Daoy (cell line): ENCODE data around the gene IER2. TPM values are rescaled to one million over a fixed set of nuclear protein-coding genes. Genes with fewer than 3 reads are reported as not detected.
"Not testable (repeated sequence)": the region's sequence is repeated elsewhere in the genome, so short reads cannot be mapped to it uniquely, and the experiment has no call there.

Source experiments
- DNase-seq: peaks from one replicate; pipeline ENCODE4 v3.0.0-alpha.2; 2015; ENCODE audit warnings: low read depth
- total RNA-seq: library from RNA; depleted of rRNA; stranded (reverse); fragments of >200 nt; shearing (Covaris generic); gene quantifications from 2 replicates; pipeline ENCODE4 v1.2.3, GENCODE V29; 2014

Gene IER2
- total RNA-seq, 1 experiment from 2014 or later, result 27.3 TPM

- DNase-seq, result peak; percentile 88
These were observed 13.6 kb downstream of the IER2 start for GRCh38 chr19:13163609-13164342.

GRCh38 chr19:13164343-13165161 is 14.3 kb downstream of the IER2 start:
- peak; percentile 88 for DNase-seq

DNA sequence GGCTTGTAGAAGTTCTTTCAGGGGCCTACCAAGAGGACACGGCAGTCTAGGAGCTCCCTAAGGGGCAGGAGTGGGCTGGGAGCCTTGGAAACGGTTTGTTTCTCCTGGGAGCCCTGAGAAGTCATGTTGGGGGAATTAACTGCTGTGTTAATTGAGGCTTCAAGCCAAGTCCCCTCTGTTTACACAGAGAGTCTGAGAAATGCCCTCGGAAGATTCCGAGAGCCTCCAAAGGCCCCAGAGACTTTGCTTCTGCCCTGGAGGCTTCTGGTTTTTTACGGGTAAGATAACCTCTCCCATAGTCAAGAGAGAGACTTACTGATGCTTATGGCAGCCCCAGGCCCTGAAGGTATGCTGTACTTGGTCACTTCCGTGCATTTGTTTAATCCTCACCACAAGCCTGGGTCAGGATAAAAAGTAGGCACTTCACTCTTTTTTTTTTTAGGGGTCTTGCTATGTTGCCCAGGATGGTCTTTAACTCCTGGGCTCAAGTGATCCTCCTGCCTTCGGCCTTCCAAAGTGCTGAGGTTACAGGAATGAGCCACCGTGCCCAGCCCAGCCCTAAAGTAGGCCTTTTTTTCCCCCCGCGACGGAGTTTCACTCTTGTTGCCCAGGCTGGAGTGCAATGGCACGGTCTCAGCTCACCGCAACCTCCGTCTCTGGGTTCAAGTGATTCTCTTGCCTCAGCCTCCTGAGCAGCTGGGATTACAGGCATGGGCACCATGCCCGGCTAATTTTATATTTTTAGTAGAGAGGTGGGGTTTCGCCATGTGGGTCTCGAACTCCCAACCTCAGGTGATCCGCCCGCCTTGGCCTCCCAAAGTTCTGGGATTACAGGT is 15.2 kb downstream of the IER2 start:
- DNase-seq, result peak; percentile 56

DNA sequence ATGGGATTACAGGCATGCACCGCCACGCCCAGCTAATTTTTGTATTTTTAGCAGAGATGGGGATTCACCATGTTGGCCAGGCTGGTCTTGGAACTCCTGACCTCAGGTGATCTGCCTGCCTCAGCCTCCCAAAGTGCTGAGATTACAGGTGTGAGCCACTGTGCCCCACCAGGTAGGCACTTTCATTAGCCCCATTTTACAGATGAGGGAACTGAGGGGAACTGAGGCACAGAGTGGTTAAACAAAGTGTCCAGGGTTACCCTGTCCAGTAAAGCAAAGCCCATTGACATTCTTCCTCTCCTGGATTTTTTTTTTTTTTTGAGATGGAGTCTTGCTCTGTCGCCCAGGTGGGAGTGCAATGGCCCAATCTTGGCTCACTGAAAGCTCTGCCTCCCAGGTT is 15.9 kb downstream of the IER2 start:
- not testable (repeated sequence) for DNase-seq

DNA sequence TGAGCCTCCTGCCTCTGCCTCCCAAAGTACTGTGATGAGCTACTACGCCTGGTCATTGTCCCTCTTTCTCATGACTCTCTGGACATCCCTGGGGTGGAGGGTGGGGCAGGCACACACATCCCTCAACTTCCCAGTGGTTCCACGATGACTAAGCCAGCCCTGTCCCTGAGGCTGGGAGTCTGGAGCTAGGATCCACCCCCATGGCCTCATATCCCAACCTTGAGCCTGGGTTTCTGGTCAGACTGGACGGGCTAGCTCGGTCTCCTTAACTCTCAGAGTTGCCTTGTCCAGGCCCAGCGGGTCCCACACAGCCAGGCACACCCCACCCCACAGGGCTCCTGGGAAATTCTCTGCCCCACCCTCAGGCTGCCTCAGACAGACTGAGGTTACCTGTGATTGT is 19.6 kb downstream of the IER2 start:
- peak; percentile 83 for DNase-seq

- no peak for DNase-seq
These were observed 20.9 kb downstream of the IER2 start for GRCh38 chr19:13171146-13171545.

- peak; percentile 96 for DNase-seq
These were observed 22.3 kb downstream of the IER2 start for GRCh38 chr19:13172346-13173138.

GRCh38 chr19:13173139-13173737 is 23.0 kb downstream of the IER2 start:
- no peak for DNase-seq

DNA sequence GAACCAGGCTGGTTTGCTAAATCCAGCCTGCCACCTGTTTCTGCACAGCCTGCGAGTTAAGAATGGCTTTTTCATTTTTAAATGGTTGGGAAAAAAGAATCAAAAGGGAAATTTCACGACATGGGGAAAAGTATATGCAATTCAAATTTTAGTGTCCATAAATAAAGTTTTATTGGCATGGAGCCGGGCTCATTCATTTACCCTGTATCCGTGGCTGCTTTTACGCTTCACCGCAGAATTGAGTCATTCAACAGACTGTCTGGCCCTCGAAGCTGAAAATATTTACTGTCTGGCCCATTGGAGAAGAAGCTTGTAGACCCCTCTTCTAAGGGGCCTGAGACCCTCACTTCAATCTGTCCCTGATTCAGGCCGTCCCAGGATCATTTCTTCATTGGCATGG is 26.1 kb downstream of the IER2 start:
- DNase-seq, result peak; percentile 57

GRCh38 chr19:13177584-13177983 is 27.4 kb downstream of the IER2 start:
- not testable (repeated sequence) for DNase-seq

- DNase-seq, result not testable (repeated sequence)
These were observed 28.1 kb downstream of the IER2 start for GRCh38 chr19:13178291-13178690.

DNA sequence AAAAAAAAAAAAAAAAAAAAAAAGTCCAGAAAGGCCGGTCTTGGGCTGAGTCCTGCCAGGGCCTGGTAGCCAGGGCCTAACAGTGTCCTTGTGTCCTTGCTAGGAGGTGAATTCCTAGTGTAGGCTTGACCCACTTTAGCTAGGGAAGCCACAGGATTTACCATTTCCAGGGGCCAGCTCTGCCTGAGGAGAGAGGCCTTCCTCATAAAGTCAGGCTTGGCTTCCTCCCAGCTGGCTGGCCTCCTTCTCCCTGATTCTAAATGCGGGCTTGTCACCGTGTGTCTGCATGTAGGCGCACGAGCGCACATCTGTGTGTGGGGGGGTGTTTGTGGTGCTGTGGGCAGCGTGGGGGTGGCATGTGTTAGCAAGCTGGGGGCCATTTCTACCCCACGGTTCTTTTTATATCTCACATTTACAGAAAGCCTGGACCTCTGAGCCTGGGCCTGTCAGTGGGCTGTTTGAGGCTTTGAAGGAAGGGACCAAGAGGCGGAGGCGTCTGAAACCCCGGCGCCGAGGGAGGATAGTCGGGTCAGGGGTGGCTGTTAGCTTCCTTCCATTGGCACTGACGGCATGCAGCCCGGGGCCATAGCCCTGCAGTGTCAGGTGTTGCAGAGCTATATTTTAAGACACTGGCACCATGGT is 31.7 kb downstream of the IER2 start:
- peak; percentile 71 for DNase-seq

GRCh38 chr19:13184926-13185325 is 34.7 kb downstream of the IER2 start:
- DNase-seq, result not testable (repeated sequence)

DNA sequence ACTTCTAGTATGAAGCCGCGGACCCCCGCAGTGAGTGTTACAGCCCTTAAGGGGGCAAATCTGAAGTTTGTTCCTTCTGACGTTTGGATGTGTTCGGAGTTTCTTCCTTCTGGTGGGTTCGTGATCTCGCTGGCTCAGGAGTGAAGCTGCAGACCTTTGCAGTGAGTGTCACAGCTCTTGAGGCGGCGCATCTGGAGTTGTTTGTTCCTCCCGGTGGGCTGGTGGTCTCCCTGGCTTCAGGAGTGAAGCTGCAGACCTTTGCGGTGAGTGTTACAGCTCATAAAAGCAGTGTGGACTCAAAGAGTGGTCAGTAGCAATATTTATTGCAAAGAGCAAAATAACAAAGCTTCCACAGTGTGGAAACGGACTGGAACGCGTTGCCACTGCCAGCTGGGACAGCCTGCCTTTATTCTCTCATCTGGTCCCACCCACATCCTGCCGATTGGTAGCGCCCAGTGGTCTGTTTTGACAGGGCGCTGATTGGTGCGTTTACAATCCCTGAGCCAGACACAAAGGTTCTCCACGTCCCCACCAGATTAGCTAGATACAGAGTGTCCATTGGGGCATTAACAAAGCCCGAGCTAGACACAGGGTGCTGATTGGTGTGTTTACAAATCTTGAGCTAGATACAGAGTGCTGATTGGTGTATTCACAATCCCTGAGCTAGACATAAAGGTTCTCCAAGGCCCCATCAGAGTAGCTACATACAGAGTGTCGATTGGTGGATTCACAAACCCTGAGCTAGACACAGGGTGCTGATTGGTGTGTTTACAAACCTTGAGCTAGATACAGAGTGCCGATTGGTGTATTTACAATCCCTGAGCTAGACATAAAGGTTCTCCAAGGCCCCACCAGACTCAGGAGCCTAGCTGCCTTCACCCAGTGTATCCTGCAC is 35.8 kb downstream of the IER2 start:
- DNase-seq, result not testable (repeated sequence)

- DNase-seq, result not testable (repeated sequence)
These were observed 36.5 kb downstream of the IER2 start for GRCh38 chr19:13186688-13187087.

DNA sequence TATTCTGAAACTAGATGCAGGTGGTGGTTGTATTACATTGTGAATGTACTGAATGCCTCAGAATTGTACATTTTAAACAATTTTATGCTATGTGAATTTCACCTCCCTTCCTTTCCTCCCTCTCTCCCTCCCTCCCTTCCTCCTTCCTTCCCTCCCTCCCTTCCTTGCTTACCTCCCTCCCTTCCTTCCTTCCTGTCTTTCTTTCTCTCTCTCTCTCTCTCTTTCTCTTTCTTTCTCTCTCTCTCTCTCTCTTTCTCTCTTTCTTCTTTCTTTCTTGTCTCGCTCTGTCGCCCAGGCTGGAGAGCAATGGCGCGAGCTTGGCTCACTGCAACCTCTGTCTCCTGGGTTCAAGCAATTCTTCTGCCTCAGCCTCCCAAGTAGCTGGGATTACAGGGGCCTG is 37.2 kb downstream of the IER2 start:
- DNase-seq, result no peak

GRCh38 chr19:13189600-13189999 is 39.4 kb downstream of the IER2 start:
- no peak for DNase-seq

DNA sequence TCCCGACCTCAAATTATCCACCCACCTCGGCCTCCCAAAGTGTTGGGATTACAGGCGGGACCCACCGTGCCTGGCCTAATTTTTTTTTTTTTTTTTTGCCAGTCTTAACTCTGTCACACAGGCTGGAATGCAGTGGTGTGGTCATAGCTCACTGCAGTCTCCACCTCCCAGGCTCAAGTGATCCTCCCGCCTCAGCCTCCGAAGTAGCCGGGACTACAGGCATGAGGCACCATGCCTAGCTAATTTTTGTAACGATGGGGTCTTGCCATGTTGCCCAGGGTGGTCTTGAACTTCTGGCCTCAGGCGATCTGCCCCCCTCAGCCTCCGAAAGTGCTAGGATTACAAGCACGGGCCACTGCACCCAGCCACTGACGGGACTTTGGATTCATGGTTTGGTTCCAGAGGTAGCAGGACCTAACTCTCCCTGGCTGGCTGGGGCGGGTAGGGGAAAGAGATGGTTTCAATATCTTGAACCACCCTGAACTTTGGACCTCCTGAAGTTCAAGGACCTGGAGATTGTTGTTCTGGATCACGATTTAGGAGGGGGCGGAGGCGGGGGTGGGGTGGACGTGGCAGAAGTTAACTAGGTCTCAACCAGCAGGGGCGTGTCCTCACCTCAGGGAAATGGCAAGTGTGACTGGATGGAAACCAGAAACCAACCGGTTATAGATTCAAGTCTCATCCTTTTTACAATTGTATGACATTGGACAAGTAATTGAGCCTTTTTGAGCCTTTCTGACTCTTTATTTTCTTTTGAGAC is 40.8 kb downstream of the IER2 start:
- no peak for DNase-seq

GRCh38 chr19:13195678-13196077 is 45.5 kb downstream of the IER2 start:
- DNase-seq, result no peak
